Measurements from ENCODE around the gene RSPO1. TPM values are rescaled to one million over a fixed set of nuclear protein-coding genes. Genes with fewer than 3 reads are reported as not detected.

The RSPO1 gene
- total and polyA plus RNA-seq, 2 of the 13 experiments (the other 11 are each of a cell fraction or from before 2014, with no cell fraction given), result not detected

- TF ChIP-seq ZNF639 (CRISPR knock-in tag; conservative IDR thresholded peaks at IDR 0.05) (no peak), ZFX (CRISPR knock-in tag; IDR thresholded peaks at IDR 0.05; ENCODE audit: low read depth) (no peak), PAXIP1 (CRISPR knock-in tag; conservative IDR thresholded peaks at IDR 0.05) (no peak), MIER2 (CRISPR knock-in tag; IDR thresholded peaks at IDR 0.05) (no peak), FOXJ3 (CRISPR knock-in tag; IDR thresholded peaks at IDR 0.05; ENCODE audit: borderline replicate concordance) (no peak), ZFP82 (CRISPR knock-in tag; IDR thresholded peaks at IDR 0.05; ENCODE audit: borderline replicate concordance) (no peak), TRIM22 (IDR thresholded peaks at IDR 0.05) (no peak)
Measured at GRCh38 chr1:37633040-37633937, 1.4 kb downstream of the RSPO1 start (continued).
